ENCODE measurements around the gene TAF15.

TAF15 gene

DNA sequence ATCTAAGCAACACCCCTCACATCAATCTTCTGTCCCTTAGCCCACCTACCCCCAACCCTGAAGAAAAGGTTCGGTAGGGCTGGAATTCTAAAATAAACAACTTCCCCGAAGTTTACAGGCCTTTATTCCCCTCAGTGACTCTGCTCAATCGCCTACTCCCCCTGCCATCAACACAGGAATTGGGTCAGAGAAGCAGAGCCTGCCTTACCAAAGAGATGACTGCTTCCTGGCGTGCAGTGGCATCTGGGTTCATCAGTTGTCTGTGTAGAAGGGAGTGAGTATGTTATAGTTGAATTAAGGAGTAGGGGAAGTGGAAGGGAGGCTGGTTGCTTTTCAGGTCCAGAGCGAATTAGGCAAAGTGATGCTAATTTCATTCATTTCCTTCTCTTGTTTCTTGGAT lies 46.7 kb downstream of the TAF15 start:
- ChIA-PET POLR2A (interaction anchor here (1.0 to 1.2 kb wide), 2 partner anchors 20 to 24 kb away, joined by 4 to 5 read pairs; partner anchors contain the start of gene CCL5), CTCF (interaction anchor here (1.0 to 1.8 kb wide), 6 partner anchors 10 to 113 kb away, joined by 3 to 5 read pairs (median 3); no protein-coding TSS in a partner anchor)
- no peak for TF ChIP-seq CTCF (IDR thresholded peaks at IDR 0.05; ENCODE audit: control extremely low read depth, extremely low read depth, low read depth, missing control alignments)
- no peak for DNase-seq (ENCODE audit: extremely low spot score)

GRCh38 chr17:35856603-35857002 lies 47.3 kb downstream of the TAF15 start:
- POLR2A ChIA-PET, result interaction anchor here (1.0 to 1.2 kb wide), 2 partner anchors 20 to 24 kb away, joined by 4 to 5 read pairs; partner anchors contain the start of gene CCL5
- TF ChIP-seq CTCF (IDR thresholded peaks at IDR 0.05; ENCODE audit: control extremely low read depth, extremely low read depth, low read depth, missing control alignments), result no peak
- no peak for DNase-seq (ENCODE audit: extremely low spot score)
- CTCF ChIA-PET, result interaction anchor here (0.9 to 2.5 kb wide), 15 partner anchors 8 to 292 kb away, joined by 3 to 8 read pairs (median 3); partner anchors contain the start of gene HEATR9

- CTCF ChIA-PET, result interaction anchor here (1.0 to 3.2 kb wide), 6 partner anchors 10 to 51 kb away, joined by 3 to 14 read pairs (median 4); no protein-coding TSS in a partner anchor
- POLR2A ChIA-PET, result no interaction called here
- no peak for TF ChIP-seq CTCF (IDR thresholded peaks at IDR 0.05; ENCODE audit: control extremely low read depth, extremely low read depth, low read depth, missing control alignments)
- DNase-seq (ENCODE audit: extremely low spot score), result no peak
Observed at GRCh38 chr17:35864853-35865252, 55.6 kb downstream of the TAF15 start.

DNA sequence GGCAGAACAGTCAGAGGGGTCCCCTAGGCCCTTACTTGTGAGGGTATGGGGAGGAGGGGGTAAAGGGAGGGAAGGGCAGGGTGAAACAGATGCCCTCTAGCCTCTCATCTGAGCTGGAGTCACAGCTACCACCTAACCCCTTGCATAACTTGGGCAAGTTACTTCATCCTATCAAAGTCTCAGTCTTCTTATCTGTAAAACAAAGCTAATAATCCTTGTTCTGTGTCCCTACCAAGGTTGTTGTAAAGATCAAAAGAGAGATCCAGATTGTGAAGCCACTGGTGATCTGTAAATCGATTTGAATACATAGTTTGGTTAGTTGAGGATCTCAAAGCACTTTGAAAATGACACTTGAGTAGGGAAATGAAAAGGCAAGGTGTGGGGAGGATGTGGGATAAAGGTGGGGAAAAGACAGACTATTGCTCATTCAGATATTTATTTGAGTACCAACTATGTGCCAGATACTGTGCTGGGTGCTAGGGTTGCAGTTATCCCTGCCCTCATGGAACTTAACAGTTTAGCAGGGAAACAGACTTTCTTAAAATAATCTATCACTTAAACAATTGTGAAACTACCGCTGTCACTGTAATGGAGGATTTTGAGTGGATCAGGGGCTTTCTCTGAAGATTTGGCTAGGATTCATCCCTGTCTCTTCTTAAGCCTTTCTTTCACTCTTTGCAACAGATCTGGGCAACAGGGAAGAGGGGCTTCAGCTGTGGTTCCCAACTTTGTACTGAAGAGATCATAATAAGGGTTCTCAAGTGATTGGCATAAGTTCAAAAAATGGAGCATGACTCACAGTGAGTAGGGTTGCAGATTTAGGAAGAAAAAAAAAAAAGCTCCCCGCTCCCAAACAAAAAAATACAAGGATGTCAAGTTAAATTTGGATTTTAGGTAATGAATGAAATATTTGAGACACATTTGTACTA lies 56.4 kb downstream of the TAF15 start:
- TF ChIP-seq CTCF (IDR thresholded peaks at IDR 0.05; ENCODE audit: control extremely low read depth, extremely low read depth, low read depth, missing control alignments), result no peak
- CTCF ChIA-PET, result interaction anchor here (1.4 to 3.2 kb wide), 5 partner anchors 9 to 19 kb away, joined by 4 to 14 read pairs (median 4); no protein-coding TSS in a partner anchor
- POLR2A ChIA-PET, result no interaction called here
- DNase-seq (ENCODE audit: extremely low spot score), result no peak

GRCh38 chr17:35866341-35866950 lies 57.2 kb downstream of the TAF15 start:
- ChIA-PET CTCF (interaction anchor here (1.4 to 1.7 kb wide), 2 partner anchors 9 to 11 kb away, joined by 4 to 5 read pairs; no protein-coding TSS in a partner anchor), POLR2A (no interaction called here)
- TF ChIP-seq CTCF (IDR thresholded peaks at IDR 0.05; ENCODE audit: control extremely low read depth, extremely low read depth, low read depth, missing control alignments), result no peak
- no peak for DNase-seq (ENCODE audit: extremely low spot score)

- ChIA-PET CTCF (interaction anchor here (2.5 to 4.9 kb wide), 2 partner anchors 10 to 18 kb away, joined by 8 to 30 read pairs; no protein-coding TSS in a partner anchor), POLR2A (no interaction called here)
- DNase-seq (ENCODE audit: extremely low spot score), result no peak
- TF ChIP-seq CTCF (IDR thresholded peaks at IDR 0.05; ENCODE audit: control extremely low read depth, extremely low read depth, low read depth, missing control alignments), result no peak
Observed at GRCh38 chr17:35867574-35867973, 58.3 kb downstream of the TAF15 start.

Data from GM10248 (cell line).